ENCODE results near the gene NNAT. TPM values are rescaled to one million over a fixed set of nuclear protein-coding genes. Genes with fewer than 3 reads are reported as not detected.

The NNAT gene
- total and polyA plus RNA-seq, 8 donors, result 2.8 to 65.2 (median 9.0) TPM

DNA sequence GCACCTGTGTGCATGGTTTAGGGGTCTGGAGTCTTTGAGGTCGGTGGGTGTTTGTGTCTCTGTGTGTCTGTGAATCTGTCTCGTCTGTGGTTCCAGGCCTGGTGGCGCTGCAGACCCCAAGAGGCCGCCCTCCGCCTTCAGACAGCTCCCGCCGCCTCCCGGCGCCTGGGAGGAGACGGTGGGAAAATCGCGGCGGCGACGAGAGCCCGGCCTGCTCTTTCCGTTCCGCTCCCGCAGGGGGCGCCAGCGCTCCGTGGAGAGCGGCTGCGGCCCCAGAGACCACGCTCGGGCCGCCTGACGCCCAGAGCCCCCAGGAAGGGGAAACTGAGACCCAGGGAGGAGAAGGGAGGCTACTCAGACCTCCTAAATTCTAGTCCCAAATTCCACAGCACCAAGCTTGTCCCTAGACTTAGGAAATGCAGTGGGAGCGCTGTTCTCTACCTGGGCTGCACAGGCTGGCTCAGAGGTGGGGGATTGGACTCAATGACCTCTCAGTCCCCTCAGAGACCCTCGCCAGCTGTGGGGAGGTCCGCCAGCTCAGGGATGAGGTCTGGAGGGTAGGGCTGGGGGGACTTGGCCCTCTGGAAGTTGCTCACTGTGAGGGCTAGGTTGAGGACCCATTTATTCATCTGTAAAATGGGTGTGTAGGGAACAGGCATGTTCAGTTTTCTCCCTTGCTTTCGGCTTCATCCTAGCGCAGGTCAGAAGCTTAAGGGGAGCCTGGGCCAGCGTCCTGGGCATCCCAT lies 43.5 kb downstream of the NNAT start:
- peak overlapping the region in 1 of 4 donors; percentile 3 for H3K4me3 ChIP-seq
- H3K27ac ChIP-seq, result no peak overlapping the region
- intact Hi-C loops (cut with DNase I; ENCODE audit: low total_unique reads), result loop anchor here (10.0 kb wide), 1 partner anchor 430 kb away; no protein-coding TSS in a partner anchor
- DNase-seq, result peak; percentile 60 to 80
- H3K4me1 ChIP-seq, result peaks cover 0 to 17% (median 13%) of the 10 kb centered on the region in 4 donors
- WGBS, 5 donors, result 9 to 12% (median 10%) methylated on average over 33 to 34 of the region's 34 CpGs
- TF ChIP-seq, protein P1, sequence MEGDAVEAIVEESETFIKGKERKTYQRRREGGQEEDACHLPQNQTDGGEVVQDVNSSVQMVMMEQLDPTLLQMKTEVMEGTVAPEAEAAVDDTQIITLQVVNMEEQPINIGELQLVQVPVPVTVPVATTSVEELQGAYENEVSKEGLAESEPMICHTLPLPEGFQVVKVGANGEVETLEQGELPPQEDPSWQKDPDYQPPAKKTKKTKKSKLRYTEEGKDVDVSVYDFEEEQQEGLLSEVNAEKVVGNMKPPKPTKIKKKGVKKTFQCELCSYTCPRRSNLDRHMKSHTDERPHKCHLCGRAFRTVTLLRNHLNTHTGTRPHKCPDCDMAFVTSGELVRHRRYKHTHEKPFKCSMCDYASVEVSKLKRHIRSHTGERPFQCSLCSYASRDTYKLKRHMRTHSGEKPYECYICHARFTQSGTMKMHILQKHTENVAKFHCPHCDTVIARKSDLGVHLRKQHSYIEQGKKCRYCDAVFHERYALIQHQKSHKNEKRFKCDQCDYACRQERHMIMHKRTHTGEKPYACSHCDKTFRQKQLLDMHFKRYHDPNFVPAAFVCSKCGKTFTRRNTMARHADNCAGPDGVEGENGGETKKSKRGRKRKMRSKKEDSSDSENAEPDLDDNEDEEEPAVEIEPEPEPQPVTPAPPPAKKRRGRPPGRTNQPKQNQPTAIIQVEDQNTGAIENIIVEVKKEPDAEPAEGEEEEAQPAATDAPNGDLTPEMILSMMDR (IDR thresholded peaks at IDR 0.05), result peak in 5 of 7 experiments; percentile 51 to 84 (median 78)
- TF ChIP-seq POLR2A (IDR thresholded peaks at IDR 0.05) (no peak), EP300 (IDR thresholded peaks at IDR 0.05) (no peak), POLR2AphosphoS5 (IDR thresholded peaks at IDR 0.05) (no peak)
- peaks cover 0 to 88% (median 61%) of the 10 kb centered on the region in 3 donors for H3K27me3 ChIP-seq
- no peaks in the 10 kb centered on the region for H3K36me3 ChIP-seq
- no peaks in the 10 kb centered on the region for H3K9me3 ChIP-seq

- Histone ChIP-seq H3K9me3 (no peaks in the 10 kb centered on the region), H3K36me3 (no peaks in the 10 kb centered on the region), H3K4me1 (peaks cover 0 to 17% (median 13%) of the 10 kb centered on the region in 4 donors), H3K27ac (no peak overlapping the region), H3K4me3 (no peak overlapping the region), H3K27me3 (peaks cover 0 to 88% (median 59%) of the 10 kb centered on the region in 3 donors)
- 67 to 75% (median 69%) methylated on average over 14 of the region's 14 CpGs for WGBS, 5 donors
- intact Hi-C loops (cut with DNase I; ENCODE audit: low total_unique reads), result loop anchor here (10.0 kb wide), 1 partner anchor 430 kb away; no protein-coding TSS in a partner anchor
- no peak for TF ChIP-seq POLR2AphosphoS5 (IDR thresholded peaks at IDR 0.05)
- peak in 1 of 2 donors; percentile 19 for DNase-seq
Observed at GRCh38 chr20:37565134-37565811, 44.2 kb downstream of the NNAT start.

GRCh38 chr20:37566590-37567330 lies 45.7 kb downstream of the NNAT start:
- intact Hi-C loops (cut with DNase I; ENCODE audit: low total_unique reads), result loop anchor here (10.0 kb wide), 1 partner anchor 428 kb away; no protein-coding TSS in a partner anchor
- Histone ChIP-seq H3K27ac (no peak overlapping the region), H3K4me3 (no peak overlapping the region), H3K9me3 (no peaks in the 10 kb centered on the region), H3K4me1 (peaks cover 0 to 17% (median 13%) of the 10 kb centered on the region in 4 donors), H3K27me3 (peaks cover 0 to 89% (median 58%) of the 10 kb centered on the region in 3 donors), H3K36me3 (no peaks in the 10 kb centered on the region)
- no peak for DNase-seq
- 58 to 81% (median 63%) methylated on average over 4 to 5 of the region's 5 CpGs for WGBS, 5 donors
- TF ChIP-seq, protein P1 (IDR thresholded peaks at IDR 0.05), result no peak
- TF ChIP-seq EP300 (IDR thresholded peaks at IDR 0.05) (no peak), POLR2A (IDR thresholded peaks at IDR 0.05) (no peak), POLR2AphosphoS5 (IDR thresholded peaks at IDR 0.05) (no peak)

GRCh38 chr20:37567331-37567665 lies 46.2 kb downstream of the NNAT start:
- no peaks in the 10 kb centered on the region for H3K9me3 ChIP-seq
- H3K36me3 ChIP-seq, result no peaks in the 10 kb centered on the region
- peaks cover 0 to 17% (median 13%) of the 10 kb centered on the region in 4 donors for H3K4me1 ChIP-seq
- H3K27ac ChIP-seq, result no peak overlapping the region
- H3K4me3 ChIP-seq, result no peak overlapping the region
- peaks cover 0 to 86% (median 53%) of the 10 kb centered on the region in 3 donors for H3K27me3 ChIP-seq
- WGBS, 5 donors, result 16 to 27% (median 21%) methylated on average over 7 of the region's 7 CpGs
- TF ChIP-seq POLR2A (IDR thresholded peaks at IDR 0.05) (no peak), POLR2AphosphoS5 (IDR thresholded peaks at IDR 0.05) (no peak), EP300 (IDR thresholded peaks at IDR 0.05) (no peak)
- TF ChIP-seq, protein P1 (IDR thresholded peaks at IDR 0.05), result no peak
- no peak for DNase-seq
- intact Hi-C loops (cut with DNase I; ENCODE audit: low total_unique reads), result loop anchor here (10.0 kb wide), 1 partner anchor 428 kb away; no protein-coding TSS in a partner anchor

Measured in stomach (tissue), 9 donors.